Astrocyte of the cerebellum (primary cell): ENCODE data around the gene OR5K3.

Experiments
- DNase-seq: peaks from one replicate; pipeline ENCODE4 v3.0.0-alpha.2; 2011; ENCODE audit warnings: low read depth
- H3K4me3 ChIP-seq: 2 replicates; pipeline ENCODE4 v1.5.1; 2011; ENCODE audit warnings: mild to moderate bottlenecking, low read depth, low read length, moderate library complexity
- CTCF ChIP-seq: IDR thresholded peaks from 2 replicates; pipeline ENCODE4 v1.5.1; 2012; ENCODE audit warnings: low read length, low read depth, moderate library complexity, mild to moderate bottlenecking; ENCODE audit errors: missing control alignments
- in situ Hi-C: cut with HindIII; loops from 2 replicates; pipeline ENCODE4 v1.10.0; 2017; ENCODE audit warnings: low sequenced_read_pairs

OR5K3 gene

GRCh38 chr3:98390366-98390765 is at the start of gene OR5K3:
OR5K3 (plus strand) TSS chr3:98390666; CDS start chr3:98390666, 0 bp downstream.
- no peak within 1 kb of the TSS for H3K4me3 ChIP-seq
- no peak for DNase-seq
- in situ Hi-C loops, result no loop called here
- TF ChIP-seq CTCF, result no peak

- no peak for TF ChIP-seq CTCF
- H3K4me3 ChIP-seq, result no peak overlapping the region
- in situ Hi-C loops, result no loop called here
- no peak for DNase-seq
Observed at GRCh38 chr3:98341758-98342157, 48.7 kb upstream of the OR5K3 start.

- DNase-seq, result no peak
- peak; percentile 48 for TF ChIP-seq CTCF
Observed at GRCh38 chr3:98343647-98344507, 46.6 kb upstream of the OR5K3 start.

GRCh38 chr3:98350082-98350481 is 40.4 kb upstream of the OR5K3 start:
- no peak for DNase-seq
- in situ Hi-C loops, result no loop called here
- no peak for TF ChIP-seq CTCF
- no peak overlapping the region for H3K4me3 ChIP-seq

More at GRCh38 chr3:98343647-98344507, 46.6 kb upstream of the OR5K3 start:
- H3K4me3 ChIP-seq, result no peak overlapping the region
- in situ Hi-C loops, result no loop called here

- in situ Hi-C loops, result no loop called here
- no peak within 1 kb of the TSS for H3K4me3 ChIP-seq
- DNase-seq, result no peak
- no peak for TF ChIP-seq CTCF
Observed at GRCh38 chr3:98353554-98353953, 36.9 kb upstream of the OR5K3 start, which contains the start of gene OR5K4. OR5K4 (plus strand) TSS chr3:98353854; CDS start chr3:98353854, 0 bp downstream.

GRCh38 chr3:98359250-98359649 is 31.2 kb upstream of the OR5K3 start:
- no peak for DNase-seq
- no peak overlapping the region for H3K4me3 ChIP-seq
- TF ChIP-seq CTCF, result no peak
- in situ Hi-C loops, result no loop called here
